Lower lobe of right lung (tissue), 2 donors: ENCODE results near the gene PNPLA1. TPM values are rescaled to one million over a fixed set of nuclear protein-coding genes. Genes with fewer than 3 reads are reported as not detected.

Experiments used
- ATAC-seq, 2 donors: fragments of 200-7000 bp; cut with Tn5 transposase; one replicate each; pipeline ENCODE4 v1.9.1; 2020 to 2022; ENCODE audit warnings: mild to moderate bottlenecking in 2 of 2, moderate library complexity in 2 of 2
- DNase-seq: peaks from one replicate; pipeline ENCODE4 v3.0.0-alpha.2; 2020
- H3K27ac ChIP-seq: fragments of 200-600 bp; one replicate; pipeline ENCODE4 v1.8.0; 2022
- H3K27me3 ChIP-seq: fragments of 200-600 bp; one replicate; pipeline ENCODE4 v1.8.0; 2022; ENCODE audit warnings: low read depth
- H3K36me3 ChIP-seq: fragments of 200-600 bp; one replicate; pipeline ENCODE4 v1.8.0; 2022; ENCODE audit warnings: mild to moderate bottlenecking
- H3K4me1 ChIP-seq: fragments of 200-600 bp; one replicate; pipeline ENCODE4 v1.8.0; 2022
- H3K4me3 ChIP-seq: fragments of 200-600 bp; one replicate; pipeline ENCODE4 v1.8.0; 2022; ENCODE audit warnings: mild to moderate bottlenecking
- H3K9me3 ChIP-seq: fragments of 200-600 bp; one replicate; pipeline ENCODE4 v1.8.0; 2022
- CTCF ChIP-seq: fragments of 200-600 bp; IDR thresholded peaks from one replicate; pipeline ENCODE4 v1.8.0; 2022; ENCODE audit warnings: antibody characterized with exemption, mild to moderate bottlenecking
- intact Hi-C: fragments of 100-400 bp; cut with DNase I; formaldehyde crosslinking; loops from one replicate; pipeline ENCODE4 v1.11.0; 2022
- total RNA-seq: library from RNA; stranded (reverse); fragmentation: NEBNext Ultra II Directional; extraction: Animal tissue kit (Norgen Biotek cat#: 25700); gene quantifications from one replicate; pipeline ENCODE4 v1.2.1, GENCODE V29; 2021
- donor health status: DM: no; HTN: yes; CAD: no; lungs with severe emphysema.

The PNPLA1 gene
- total RNA-seq, 1 donor from 2014 or later: 0.27 TPM

- no peaks in the 10 kb centered on the region for H3K36me3 ChIP-seq
- no peak overlapping the region for H3K27ac ChIP-seq
- no peak for TF ChIP-seq CTCF
- intact Hi-C loops: no loop called here
- no peaks in the 10 kb centered on the region for H3K4me1 ChIP-seq
- ATAC-seq (no peak), DNase-seq (no peak)
- no peaks in the 10 kb centered on the region for H3K9me3 ChIP-seq
- peaks cover 22% of the 10 kb centered on the region for H3K27me3 ChIP-seq
- H3K4me3 ChIP-seq: no peak overlapping the region
Measured at GRCh38 chr6:36280983-36281382, 11.1 kb downstream of the PNPLA1 start.

DNA sequence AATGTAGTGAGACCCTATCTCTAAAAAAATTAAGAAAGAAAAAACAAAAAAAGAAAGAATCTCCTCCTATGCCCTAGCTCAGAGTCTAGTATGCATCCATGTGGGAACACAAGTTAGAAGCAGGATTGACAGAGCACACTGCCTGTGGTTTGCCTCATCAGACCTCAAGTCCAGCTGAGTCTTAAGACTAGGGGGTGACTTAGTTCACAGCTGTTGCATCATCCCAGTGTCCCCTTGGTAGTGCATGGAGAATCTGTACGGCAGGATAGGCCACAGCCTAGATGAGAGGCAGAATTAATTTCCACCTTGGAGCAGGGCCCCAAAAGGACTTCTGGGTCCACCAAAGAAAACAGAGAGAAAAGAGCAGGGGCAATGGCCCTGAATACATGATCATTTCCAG, 13.7 kb downstream of the PNPLA1 start:
- no peak for TF ChIP-seq CTCF

GRCh38 chr6:36284359-36284758, 14.5 kb downstream of the PNPLA1 start:
- Histone ChIP-seq H3K4me1 (no peaks in the 10 kb centered on the region), H3K4me3 (no peak overlapping the region), H3K27ac (no peak overlapping the region), H3K9me3 (no peaks in the 10 kb centered on the region), H3K36me3 (no peaks in the 10 kb centered on the region), H3K27me3 (peaks cover 26% of the 10 kb centered on the region)
- ATAC-seq: no peak
- no peak for DNase-seq
- intact Hi-C loops: no loop called here
- TF ChIP-seq CTCF: no peak

More for the DNA sequence above, 13.7 kb downstream of the PNPLA1 start:
- Histone ChIP-seq H3K4me1 (no peaks in the 10 kb centered on the region), H3K4me3 (no peak overlapping the region), H3K36me3 (no peaks in the 10 kb centered on the region), H3K27me3 (peaks cover 26% of the 10 kb centered on the region), H3K27ac (no peak overlapping the region), H3K9me3 (no peaks in the 10 kb centered on the region)
- DNase-seq (no peak), ATAC-seq (no peak)
- intact Hi-C loops: no loop called here

- DNase-seq: no peak
- Histone ChIP-seq H3K9me3 (no peaks in the 10 kb centered on the region), H3K27ac (no peak overlapping the region)
Measured at GRCh38 chr6:36285187-36285671, 15.4 kb downstream of the PNPLA1 start.

GRCh38 chr6:36285797-36286196, 15.9 kb downstream of the PNPLA1 start:
- Histone ChIP-seq H3K27ac (no peak overlapping the region), H3K36me3 (no peaks in the 10 kb centered on the region), H3K9me3 (no peaks in the 10 kb centered on the region), H3K4me3 (no peak overlapping the region), H3K4me1 (no peaks in the 10 kb centered on the region), H3K27me3 (peaks cover 21% of the 10 kb centered on the region)
- TF ChIP-seq CTCF: no peak
- intact Hi-C loops: no loop called here
- DNase-seq (no peak), ATAC-seq (no peak)

More at GRCh38 chr6:36285187-36285671, 15.4 kb downstream of the PNPLA1 start:
- ATAC-seq: no peak
- Histone ChIP-seq H3K4me3 (no peak overlapping the region), H3K4me1 (no peaks in the 10 kb centered on the region), H3K36me3 (no peaks in the 10 kb centered on the region), H3K27me3 (peaks cover 25% of the 10 kb centered on the region)
- intact Hi-C loops: no loop called here
- no peak for TF ChIP-seq CTCF

DNA sequence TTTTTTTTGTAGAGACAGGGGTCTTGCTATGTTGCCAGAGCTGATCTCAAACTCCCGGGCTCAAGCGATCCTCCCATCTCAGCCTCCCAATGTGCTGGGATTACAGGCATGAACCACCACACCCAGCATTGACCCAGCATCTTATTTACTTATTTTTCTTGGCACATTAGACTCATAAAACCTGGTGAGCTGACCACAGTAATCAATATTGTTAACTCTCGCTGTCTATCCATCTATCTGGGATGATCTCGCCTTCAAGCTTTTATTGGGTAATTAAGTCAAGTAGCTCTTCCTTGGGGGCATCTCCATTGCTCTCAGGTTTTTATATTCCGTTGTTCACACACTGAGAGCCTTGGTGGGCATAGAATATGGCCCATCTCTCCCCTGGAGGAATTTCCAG, 17.0 kb downstream of the PNPLA1 start:
- no peak for ATAC-seq
- H3K27ac ChIP-seq: no peak overlapping the region
- intact Hi-C loops: no loop called here

More for the DNA sequence above, 17.0 kb downstream of the PNPLA1 start:
- no peak for TF ChIP-seq CTCF
- H3K4me1 ChIP-seq: peaks cover 8% of the 10 kb centered on the region
- no peaks in the 10 kb centered on the region for H3K36me3 ChIP-seq
- no peaks in the 10 kb centered on the region for H3K9me3 ChIP-seq
- H3K27me3 ChIP-seq: peaks cover 21% of the 10 kb centered on the region
- no peak overlapping the region for H3K4me3 ChIP-seq
- no peak for DNase-seq
